HL-60 (cell line): ENCODE measurements around the gene MAP2.

Experiments used
- DNase-seq, 2 experiments: peaks; one replicate each; pipeline ENCODE4 v3.0.0-alpha.2; 2010 to 2020; ENCODE audit warnings: low read depth in 1 of 2, low spot score in 1 of 2
- H3K27ac ChIP-seq: fragments of 250-450 bp; sonication (Bioruptor Pico); replicated peaks from 2 replicates; pipeline ENCODE4 v1.5.1; 2020; ENCODE audit warnings: mild to moderate bottlenecking, moderate library complexity
- H3K27me3 ChIP-seq: fragments of 250-450 bp; sonication (Bioruptor Pico); 2 replicates; pipeline ENCODE4 v1.5.1; 2021; ENCODE audit warnings: mild to moderate bottlenecking, moderate library complexity; ENCODE audit not compliant: insufficient read depth, poor library complexity, severe bottlenecking
- H3K4me3 ChIP-seq: replicated peaks from 2 replicates; pipeline ENCODE4 v1.5.1; 2011; ENCODE audit warnings: mild to moderate bottlenecking, control low read depth, low read length; ENCODE audit not compliant: insufficient read depth
- CTCF ChIP-seq: IDR thresholded peaks from one replicate; pipeline ENCODE4 v1.5.1; 2011; ENCODE audit warnings: low read length, control low read depth, inconsistent platforms; ENCODE audit not compliant: insufficient read depth
- GABPA ChIP-seq: IDR thresholded peaks from 2 replicates; pipeline ENCODE4 v1.6.1; 2012; ENCODE audit warnings: low read depth
- POLR2AphosphoS5 ChIP-seq: IDR thresholded peaks from 2 replicates; pipeline ENCODE4 v1.6.1; 2012; ENCODE audit warnings: low read depth
- REST ChIP-seq: IDR thresholded peaks from 2 replicates; pipeline ENCODE4 v1.6.1; 2012; ENCODE audit warnings: low read depth; ENCODE audit not compliant: insufficient replicate concordance
- SPI1 ChIP-seq: IDR thresholded peaks from 2 replicates; pipeline ENCODE4 v1.6.1; 2012; ENCODE audit warnings: low read depth, mild to moderate bottlenecking, borderline replicate concordance

The MAP2 gene

GRCh38 chr2:209579230-209579749 is 155.4 kb downstream of the MAP2 start:
- peak in 1 of 2 experiments; percentile 1 for DNase-seq
- no peaks in the 10 kb centered on the region for H3K27me3 ChIP-seq

GRCh38 chr2:209581040-209581439 is 157.2 kb downstream of the MAP2 start:
- H3K27ac ChIP-seq, result no peak overlapping the region
- TF ChIP-seq REST, result no peak
- no peak for TF ChIP-seq GABPA
- no peak for TF ChIP-seq SPI1
- TF ChIP-seq POLR2AphosphoS5, result no peak
- no peak for TF ChIP-seq CTCF
- H3K4me3 ChIP-seq, result no peak overlapping the region
- DNase-seq, result no peak
- H3K27me3 ChIP-seq, result no peaks in the 10 kb centered on the region

More at GRCh38 chr2:209579230-209579749, 155.4 kb downstream of the MAP2 start:
- no peak overlapping the region; the same call in 1 of the 2 replicates for H3K4me3 ChIP-seq
- no peak overlapping the region for H3K27ac ChIP-seq
- no peak for TF ChIP-seq POLR2AphosphoS5
- no peak for TF ChIP-seq SPI1
- no peak for TF ChIP-seq GABPA
- no peak for TF ChIP-seq REST
- no peak for TF ChIP-seq CTCF

GRCh38 chr2:209582281-209582680 is 158.4 kb downstream of the MAP2 start:
- DNase-seq, result no peak
- no peak for TF ChIP-seq POLR2AphosphoS5
- no peak for TF ChIP-seq GABPA
- no peak for TF ChIP-seq REST
- no peak for TF ChIP-seq SPI1
- no peak for TF ChIP-seq CTCF
- Histone ChIP-seq H3K27ac (no peak overlapping the region), H3K4me3 (no peak overlapping the region), H3K27me3 (no peaks in the 10 kb centered on the region)
